SU-DHL-6 (cell line): ENCODE measurements around the gene DHX29.

Experiments used
- EZH2phosphoT487 ChIP-seq: fragments of 200-600 bp; sonication (generic), shearing (Covaris generic); conservative IDR thresholded peaks from 2 replicates; pipeline ENCODE4 v1.6.1; 2018; ENCODE audit warnings: mild to moderate bottlenecking, antibody characterized with exemption, low read length, moderate library complexity, mixed read lengths
- TF ChIP-seq, protein P1 (sequence below): fragments of 200-600 bp; sonication (generic); IDR thresholded peaks from one replicate; pipeline ENCODE4 v1.5.1; 2017; ENCODE audit warnings: antibody characterized with exemption, mild to moderate bottlenecking, low read length, moderate library complexity; ENCODE audit not compliant: insufficient read depth, poor library complexity, severe bottlenecking

DNA sequence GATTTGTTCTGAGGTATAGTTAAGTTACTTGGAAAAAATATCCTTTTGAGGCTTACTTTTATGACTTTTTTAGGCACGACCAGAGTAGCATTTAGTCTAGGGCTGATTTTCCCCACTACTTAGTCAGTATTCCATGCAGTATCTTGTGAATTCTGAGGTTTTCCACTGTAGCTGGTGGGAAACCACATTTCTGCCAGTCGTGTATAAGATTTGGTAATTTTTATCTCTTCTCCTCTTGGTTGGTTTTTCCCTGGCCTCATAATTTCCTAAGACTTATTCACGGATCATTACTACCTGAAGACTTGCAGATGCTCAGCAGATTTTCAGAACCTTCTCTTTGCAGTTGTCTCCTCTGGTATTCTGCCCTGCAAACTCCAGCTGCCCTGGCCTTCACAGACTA lies 23.8 kb upstream of the DHX29 start:
- TF ChIP-seq, protein P1, sequence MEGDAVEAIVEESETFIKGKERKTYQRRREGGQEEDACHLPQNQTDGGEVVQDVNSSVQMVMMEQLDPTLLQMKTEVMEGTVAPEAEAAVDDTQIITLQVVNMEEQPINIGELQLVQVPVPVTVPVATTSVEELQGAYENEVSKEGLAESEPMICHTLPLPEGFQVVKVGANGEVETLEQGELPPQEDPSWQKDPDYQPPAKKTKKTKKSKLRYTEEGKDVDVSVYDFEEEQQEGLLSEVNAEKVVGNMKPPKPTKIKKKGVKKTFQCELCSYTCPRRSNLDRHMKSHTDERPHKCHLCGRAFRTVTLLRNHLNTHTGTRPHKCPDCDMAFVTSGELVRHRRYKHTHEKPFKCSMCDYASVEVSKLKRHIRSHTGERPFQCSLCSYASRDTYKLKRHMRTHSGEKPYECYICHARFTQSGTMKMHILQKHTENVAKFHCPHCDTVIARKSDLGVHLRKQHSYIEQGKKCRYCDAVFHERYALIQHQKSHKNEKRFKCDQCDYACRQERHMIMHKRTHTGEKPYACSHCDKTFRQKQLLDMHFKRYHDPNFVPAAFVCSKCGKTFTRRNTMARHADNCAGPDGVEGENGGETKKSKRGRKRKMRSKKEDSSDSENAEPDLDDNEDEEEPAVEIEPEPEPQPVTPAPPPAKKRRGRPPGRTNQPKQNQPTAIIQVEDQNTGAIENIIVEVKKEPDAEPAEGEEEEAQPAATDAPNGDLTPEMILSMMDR = no peak
- no peak for TF ChIP-seq EZH2phosphoT487
